H54 (cell line): Measurements from ENCODE around the gene POLDIP2.

Experiments
- DNase-seq: peaks from one replicate; pipeline ENCODE4 v3.0.0; 2011; ENCODE audit warnings: low spot score, mixed read lengths; ENCODE audit not compliant: insufficient read length
- FAIRE-seq: peaks from 3 replicates; lab custom pipeline; 2011; peaks lifted over from hg19 to GRCh38; lab: Jason Lieb, UNC
- POLR2A ChIP-seq: IDR thresholded peaks from 2 replicates; pipeline ENCODE4 v1.6.1; 2011; ENCODE audit warnings: low read depth, mild to moderate bottlenecking, low read length

The POLDIP2 gene

DNA sequence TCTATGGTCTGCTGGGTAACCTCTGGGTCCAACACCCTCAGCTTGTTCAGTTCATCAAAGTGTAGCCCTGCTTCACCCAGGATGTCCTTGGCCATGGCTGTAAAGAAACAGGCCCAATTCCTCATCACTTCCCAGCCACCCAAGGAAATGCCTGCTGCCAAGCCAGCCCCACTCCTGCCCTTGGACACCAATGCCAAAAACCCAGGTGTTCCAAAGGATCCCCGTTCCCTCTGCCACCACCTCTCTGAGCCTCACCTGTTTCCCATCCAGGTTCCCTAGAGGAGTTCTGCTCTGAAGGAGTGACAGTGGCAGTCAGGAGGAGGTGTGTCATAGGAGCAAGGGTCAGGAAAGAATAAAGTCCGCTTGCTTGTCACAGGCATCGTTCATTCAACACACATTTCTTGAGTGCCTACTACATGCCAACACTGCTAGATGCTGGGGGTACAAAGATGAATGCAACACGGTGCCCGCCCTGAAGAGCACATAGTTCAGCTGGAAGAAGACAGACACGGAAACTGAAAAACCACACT, 25.4 kb downstream of the POLDIP2 start:
- no peak for TF ChIP-seq POLR2A
- FAIRE-seq (no peak), DNase-seq (no peak)

DNA sequence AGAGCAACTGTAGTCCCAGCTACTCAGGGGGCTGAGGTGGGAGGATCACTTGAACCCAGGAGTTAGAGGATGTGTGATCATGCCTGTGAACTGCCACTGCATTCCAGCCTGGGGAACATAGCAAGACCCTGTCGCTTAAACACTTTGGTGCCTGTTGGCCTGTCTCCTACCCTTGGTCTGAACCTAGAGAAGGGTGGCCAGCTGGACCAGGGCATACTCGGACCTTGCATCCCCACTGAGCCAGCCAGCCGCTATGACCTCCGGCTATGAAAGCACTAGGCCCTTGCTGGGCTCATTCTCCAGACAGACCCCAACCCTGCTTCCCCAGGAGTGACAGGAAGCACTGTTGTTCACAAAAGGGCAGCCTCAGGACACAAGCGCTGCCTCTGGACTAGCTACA, 26.7 kb downstream of the POLDIP2 start:
- DNase-seq (no peak), FAIRE-seq (no peak)
- TF ChIP-seq POLR2A = no peak

DNA sequence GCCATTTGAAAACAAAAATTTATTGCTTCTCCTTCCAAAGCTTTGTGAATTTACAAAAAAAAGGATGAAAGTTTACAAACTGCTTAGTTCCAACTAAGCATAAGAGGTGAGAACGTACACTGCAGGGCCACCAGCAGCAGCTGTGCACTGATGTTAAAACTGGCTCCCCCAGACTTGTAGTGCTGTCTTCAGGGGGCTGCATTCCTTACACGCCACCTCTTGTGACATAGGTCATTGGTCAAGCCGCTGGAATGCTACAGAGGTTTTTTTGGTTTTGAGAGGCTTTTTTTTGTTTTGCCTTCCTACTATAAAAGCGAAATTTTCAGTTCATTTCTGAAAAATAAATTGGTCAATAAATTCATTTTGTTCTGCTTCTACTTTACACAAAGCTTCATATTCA, 29.0 kb downstream of the POLDIP2 start:
- no peak for FAIRE-seq
- no peak for TF ChIP-seq POLR2A

DNA sequence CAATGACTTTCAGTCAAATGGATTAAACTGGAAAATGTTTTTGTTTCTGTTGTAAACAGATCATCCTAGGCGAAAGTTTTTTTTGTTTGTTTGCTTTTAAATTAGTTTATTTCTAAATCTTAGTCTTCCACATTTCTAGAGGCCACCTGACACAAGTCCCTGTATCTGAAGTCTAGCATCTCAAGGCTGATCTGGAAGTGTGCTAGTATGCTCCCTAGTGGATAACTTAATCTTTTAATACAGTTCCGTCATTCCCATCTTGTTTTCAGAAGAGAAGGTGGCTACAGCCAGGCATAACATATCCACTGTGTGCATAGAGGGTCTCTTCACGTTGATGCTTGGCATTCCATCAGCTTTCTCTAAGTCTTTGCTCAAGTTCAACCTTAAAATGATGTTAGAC, 29.6 kb downstream of the POLDIP2 start:
- FAIRE-seq = no peak
- no peak for TF ChIP-seq POLR2A
- DNase-seq = no peak

More for the DNA sequence above, 29.0 kb downstream of the POLDIP2 start:
- DNase-seq = no peak

DNA sequence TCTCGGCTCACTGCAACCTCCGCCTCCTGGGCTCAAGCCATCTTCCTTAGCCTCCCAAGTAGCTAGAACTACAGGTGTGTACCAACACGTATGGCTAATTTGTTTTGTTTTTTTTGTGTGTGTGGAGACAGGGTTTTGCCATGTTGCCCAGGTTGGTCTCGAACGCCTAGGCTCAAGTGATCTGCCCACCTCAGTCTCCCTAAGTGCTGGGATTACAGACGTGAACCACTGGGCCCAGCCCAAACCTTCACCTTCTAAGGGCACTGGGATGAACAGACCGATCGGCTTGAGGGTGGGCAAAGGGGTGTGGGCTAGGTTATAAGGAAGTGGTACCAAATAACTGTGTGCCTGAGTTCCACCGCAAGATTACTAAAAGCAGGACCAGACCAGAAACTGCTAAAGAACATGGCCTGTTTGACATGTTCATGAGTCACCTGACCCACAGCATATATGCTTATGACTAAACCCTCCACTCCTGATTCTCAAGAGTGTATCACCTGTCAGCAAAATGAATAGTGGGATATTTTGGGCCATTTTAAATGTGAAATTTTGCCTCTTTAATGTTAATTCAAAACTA, 30.2 kb downstream of the POLDIP2 start:
- FAIRE-seq (no peak), DNase-seq (no peak)
- TF ChIP-seq POLR2A = no peak

DNA sequence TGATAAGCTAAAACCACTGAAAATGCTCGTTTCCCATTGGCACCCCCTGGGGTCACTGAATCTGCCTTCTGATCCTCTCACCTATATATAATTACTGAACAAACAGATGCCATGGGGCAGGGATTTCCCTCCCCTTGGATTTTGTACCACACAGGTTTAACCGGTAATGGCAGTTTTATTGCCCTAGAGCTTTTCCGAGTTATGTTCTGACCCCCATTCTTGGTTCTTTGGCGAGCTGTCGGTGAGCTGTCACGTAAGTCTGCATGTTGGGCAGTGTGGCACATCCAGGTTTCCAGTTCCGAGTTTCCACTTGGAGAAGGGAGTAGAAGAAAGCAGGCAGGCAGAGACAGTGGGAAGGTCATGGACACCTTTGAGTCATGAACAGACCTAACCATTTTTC, 31.2 kb downstream of the POLDIP2 start:
- TF ChIP-seq POLR2A = no peak
- DNase-seq (no peak), FAIRE-seq (no peak)

DNA sequence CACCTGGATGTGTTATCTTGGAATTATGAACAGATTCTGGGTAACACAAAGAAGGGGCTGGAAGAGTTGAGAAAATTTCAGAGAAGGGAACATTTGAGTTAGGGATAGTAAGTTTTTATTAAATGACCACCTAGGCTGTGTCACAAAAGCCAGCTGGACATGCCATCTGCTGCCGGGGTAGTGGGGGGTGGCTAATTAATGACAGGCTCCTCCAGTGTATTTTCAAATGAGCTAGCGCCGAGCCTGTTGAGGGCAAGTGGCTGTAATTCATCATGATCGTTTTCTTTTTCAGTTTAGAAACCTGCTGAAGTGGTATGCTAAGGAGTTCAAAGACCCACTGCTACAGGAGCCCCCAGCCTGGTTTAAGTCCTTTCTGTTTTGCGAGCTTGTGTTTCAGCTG, 32.1 kb downstream of the POLDIP2 start:
- TF ChIP-seq POLR2A = no peak
- FAIRE-seq (no peak), DNase-seq (no peak)

DNA sequence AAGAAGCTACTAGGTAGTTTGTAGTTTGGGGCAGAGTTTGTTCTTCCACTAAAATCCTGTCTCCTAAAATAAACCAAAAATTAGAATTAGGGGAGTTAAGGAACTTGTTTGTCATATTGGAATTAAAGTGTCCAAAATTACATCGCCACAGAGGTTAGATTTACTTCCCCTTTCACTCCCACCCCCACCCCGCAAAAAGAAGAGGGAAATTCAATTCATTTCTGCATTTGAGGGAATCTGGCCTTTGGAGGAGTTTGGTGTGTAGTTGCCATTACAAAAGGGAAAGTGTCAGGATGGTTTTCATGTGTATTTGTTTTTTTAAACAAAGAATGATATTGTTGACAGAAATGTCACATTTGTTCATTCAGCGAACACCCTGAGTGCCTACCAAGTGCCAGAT, 32.5 kb downstream of the POLDIP2 start:
- FAIRE-seq (no peak), DNase-seq (no peak)
- no peak for TF ChIP-seq POLR2A

DNA sequence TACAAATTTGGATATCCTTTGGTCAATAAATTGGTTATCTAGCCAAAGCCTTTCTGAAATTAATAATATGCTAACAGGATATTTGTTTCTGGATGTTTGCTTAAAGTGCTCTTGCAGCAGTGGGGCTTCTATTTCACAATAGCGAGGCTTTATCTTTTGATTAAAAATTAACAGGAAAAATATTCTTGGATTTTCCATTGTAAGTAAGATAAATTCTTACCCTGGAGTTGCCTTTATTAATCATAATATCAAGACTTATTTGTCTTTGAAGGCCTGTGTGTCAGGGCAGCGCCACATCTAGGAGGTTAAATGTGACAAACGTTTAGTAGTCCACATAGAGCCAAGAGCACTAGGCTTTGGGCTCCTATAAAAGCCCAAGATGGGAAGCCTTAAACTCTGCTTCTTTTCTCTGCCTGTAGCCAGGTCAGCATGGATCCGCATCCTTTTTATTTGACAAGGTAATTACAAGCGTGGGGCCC, 33.0 kb downstream of the POLDIP2 start:
- FAIRE-seq (no peak), DNase-seq (no peak)
- no peak for TF ChIP-seq POLR2A

DNA sequence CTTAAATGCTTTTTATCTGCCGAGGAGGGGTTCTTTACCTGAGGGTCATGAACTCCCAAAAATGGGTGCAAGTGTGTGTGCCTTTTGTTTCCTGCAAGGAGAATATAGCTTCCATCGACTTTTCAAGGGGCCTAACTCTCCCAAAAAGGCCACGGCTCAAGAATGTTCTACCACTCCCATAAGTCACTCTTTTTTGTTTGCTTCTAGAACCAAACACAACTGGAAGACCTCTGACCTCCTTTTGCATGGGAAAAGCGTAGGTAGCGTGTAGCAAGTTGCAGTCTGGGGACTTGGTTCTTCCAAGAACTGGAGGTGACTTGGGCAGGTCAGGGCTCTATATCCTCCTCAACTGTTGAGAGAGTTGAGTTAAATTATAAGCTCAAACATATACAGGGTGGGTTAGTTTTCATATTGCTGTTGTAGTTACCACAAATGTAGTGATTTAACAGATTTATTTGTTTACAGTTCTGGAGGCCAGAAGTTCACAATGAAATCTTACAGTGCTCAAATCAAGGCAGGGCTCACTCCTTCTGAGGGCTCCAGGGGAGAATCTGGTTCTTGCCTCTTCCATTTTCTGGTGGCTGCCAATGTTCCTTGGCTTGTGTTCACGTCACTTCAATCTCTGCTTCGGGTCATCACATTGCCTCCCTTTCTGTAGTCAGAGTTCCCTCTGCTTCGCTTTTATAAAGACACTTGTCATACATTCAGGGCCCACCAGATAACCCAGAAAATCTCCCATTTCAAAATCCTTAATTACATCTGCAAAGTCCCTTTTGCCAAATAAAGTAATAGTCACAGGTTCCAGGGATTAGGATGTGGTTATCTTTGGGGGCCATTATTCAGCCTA, 36.9 kb downstream of the POLDIP2 start:
- FAIRE-seq = no peak
- no peak for TF ChIP-seq POLR2A

DNA sequence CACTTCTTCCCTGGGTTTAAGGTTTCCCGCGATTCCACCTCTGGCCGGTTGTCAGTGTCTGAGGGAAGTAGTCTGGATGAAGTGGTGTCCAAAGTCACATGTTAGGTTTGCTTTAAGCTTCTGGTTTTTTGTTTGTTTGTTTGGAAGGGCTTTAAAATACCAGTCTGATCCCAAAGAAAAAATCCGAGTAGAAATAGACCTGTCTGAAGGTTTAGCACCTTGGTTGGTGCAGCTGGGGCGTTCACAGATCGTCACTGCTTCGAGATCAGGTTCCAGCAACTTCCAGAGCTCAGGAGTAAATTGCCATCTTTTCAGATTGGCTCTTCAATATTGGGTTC, 37.8 kb downstream of the POLDIP2 start:
- TF ChIP-seq POLR2A = no peak
- DNase-seq (no peak), FAIRE-seq (no peak)

More for the DNA sequence above, 36.9 kb downstream of the POLDIP2 start:
- no peak for DNase-seq

DNA sequence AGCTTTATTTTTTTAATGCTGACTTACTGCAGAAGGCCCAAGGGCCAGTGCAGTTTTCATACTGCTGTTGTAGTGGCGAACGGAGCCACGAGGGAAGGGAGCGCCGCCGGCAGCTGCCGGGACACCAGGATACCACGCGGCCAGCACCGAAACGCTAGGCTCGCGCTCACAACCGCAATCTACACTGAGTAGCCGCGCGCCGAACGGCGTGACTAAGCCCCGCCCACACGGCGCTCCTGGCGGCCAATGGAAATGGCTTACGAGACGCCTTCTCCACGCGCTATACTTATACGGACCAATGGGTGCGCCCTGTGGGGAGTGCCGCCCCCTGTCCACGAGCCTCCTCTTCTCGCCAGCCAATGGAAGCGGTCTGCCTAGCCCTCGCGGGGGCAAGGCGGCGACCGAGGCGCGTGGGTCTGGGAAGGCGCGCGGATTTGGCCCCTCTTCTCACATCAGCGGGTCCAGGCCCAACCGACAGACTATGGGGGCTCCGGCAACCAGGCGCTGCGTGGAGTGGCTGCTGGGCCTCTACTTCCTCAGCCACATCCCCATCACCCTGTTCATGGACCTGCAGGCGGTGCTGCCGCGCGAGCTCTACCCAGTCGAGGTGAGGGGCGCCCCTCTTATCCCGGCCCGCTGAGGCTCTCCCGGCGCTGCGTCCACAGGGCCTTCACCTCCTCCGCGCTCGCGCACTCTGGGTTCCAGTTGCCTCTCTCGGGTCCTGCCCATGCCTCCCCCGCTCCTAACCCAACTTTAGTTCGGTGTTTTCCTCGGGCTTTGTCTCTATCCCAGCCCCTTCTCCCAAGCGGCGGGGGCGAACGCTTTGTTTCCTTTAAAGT, 38.3 kb downstream of the POLDIP2 start, which contains the start of gene TMEM97:
TSS of gene TMEM97 (plus strand) at position 442 of the 839 bp plus-strand sequence. CDS start at position 482, 40 bp downstream.
- TF ChIP-seq POLR2A = peak; percentile 49

DNA sequence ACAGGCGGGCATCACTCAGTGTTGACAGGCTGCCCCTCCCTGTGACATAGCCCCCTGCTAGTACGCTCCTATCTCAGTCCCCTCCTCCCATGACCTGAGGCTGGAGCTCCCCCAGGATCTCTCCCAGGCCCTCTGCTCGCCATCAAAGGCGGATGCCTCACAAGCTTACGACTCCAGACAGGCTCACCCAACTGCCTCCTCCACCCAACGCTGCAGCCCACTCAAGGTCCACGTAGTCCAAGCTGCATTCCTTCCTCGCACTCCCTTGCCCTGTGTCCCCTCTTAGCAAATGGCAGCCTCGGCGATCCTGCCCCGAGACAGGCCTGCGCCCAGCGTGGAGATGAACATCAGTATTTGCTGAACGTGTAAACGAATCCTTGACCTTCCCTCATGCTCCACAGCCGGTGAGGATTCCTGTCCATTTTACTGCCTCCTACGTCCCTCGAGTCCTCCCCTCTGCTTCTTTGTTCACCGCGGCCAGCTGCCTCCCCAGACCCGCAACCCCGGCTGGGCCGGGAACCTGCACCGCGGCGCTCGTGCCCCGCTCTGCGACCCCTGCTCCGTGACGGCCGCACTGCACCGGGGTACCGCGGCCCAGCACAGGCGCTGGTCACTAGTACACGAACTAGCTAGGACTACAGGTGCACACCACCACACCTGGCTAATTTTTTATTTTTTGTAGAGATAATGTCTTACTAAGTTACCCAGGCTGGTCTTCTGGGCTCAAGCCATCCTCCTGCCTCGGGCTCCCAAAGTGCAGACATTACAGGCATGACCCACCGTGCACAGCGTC, 39.2 kb downstream of the POLDIP2 start:
- DNase-seq = no peak
- no peak for FAIRE-seq
- TF ChIP-seq POLR2A = no peak

More for the DNA sequence above, 38.3 kb downstream of the POLDIP2 start, which contains the start of gene TMEM97:
- FAIRE-seq (no peak), DNase-seq (peak; percentile 80)
